A204.1 (cell line): ENCODE measurements around the gene PDXDC1.
"Not testable (repeated sequence)": the region's sequence is repeated elsewhere in the genome, so short reads cannot be mapped to it uniquely, and the experiment has no call there.

ENCODE experiments used
- FAIRE-seq: peaks from 2 replicates; lab custom pipeline; 2012; peaks lifted over from hg19 to GRCh38; lab: Jason Lieb, UNC

The PDXDC1 gene

DNA sequence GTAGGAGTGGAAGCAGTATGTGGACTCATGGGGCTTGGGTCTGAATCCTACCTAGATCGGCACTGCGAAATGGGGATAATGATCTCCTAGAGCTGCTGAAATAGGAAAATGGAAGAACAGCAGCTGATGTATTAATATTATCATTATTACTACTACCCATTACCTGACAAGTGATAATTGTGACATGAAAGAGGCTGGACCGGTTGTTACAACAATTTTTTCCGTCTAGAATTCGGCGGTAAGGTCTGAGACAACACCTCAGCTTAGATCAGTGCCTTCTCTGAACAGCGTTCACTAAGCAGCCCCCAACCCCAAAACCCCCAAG is 533 bp upstream of the PDXDC1 start:
- not testable (repeated sequence) for FAIRE-seq

- FAIRE-seq = not testable (repeated sequence)
These were observed 780 bp downstream of the PDXDC1 start for GRCh38 chr16:14975418-14976194.

DNA sequence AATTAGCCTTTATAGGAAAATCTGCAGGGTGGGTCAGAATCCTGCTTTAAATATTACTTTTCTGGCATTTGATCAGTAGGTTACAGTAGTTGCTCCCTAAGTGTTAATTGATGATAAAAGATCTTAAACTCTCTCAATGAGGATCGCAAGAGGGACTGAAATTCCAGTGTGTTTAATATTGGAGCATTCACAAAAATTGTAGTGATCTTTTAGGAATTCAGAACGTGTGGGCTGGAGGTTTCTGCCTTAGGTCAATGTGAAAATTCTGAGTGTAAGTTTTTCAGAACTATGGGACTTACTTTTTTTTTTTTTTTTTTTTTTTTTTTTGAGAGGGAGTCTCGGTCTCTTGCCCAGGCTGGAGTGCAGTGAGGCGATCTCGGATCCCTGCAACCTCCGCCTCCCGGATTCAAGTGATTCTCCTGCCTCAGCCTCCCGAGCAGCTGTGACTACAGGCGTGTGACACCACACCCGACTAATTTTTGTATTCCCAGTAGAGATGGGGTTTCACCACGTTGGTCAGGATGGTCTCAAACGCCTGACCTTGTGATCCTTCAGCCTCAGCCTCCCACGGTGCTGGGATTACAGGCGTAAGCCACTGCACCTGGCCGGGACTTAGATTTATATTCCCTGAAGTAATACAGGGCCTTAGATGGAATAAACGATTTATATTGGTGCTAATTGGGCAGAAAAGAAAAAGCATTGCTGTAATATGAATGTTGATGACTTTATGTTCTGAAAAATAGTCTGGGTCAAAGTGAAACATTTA is 2.3 kb downstream of the PDXDC1 start:
- not testable (repeated sequence) for FAIRE-seq

DNA sequence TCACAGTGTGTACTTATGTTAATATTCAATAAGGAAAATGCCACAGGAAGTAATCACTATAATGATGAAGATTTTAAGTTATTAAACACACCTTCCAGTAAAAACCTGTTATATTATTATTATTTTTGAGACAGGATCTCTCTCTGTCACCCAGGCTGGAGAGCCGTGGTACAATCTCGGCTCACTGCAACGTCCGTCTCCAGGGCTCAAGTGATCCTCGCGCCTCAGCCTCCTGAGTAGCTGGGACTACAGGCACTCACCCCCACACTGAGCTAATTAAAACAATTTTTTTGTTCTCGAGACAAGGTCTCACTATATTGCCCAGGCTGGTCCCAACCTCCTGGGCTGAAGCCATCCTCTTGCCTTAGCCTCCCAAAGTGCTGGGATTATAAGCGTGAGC is 3.5 kb downstream of the PDXDC1 start:
- not testable (repeated sequence) for FAIRE-seq

- FAIRE-seq = not testable (repeated sequence)
These were observed 4.1 kb downstream of the PDXDC1 start for GRCh38 chr16:14978908-14979307.

DNA sequence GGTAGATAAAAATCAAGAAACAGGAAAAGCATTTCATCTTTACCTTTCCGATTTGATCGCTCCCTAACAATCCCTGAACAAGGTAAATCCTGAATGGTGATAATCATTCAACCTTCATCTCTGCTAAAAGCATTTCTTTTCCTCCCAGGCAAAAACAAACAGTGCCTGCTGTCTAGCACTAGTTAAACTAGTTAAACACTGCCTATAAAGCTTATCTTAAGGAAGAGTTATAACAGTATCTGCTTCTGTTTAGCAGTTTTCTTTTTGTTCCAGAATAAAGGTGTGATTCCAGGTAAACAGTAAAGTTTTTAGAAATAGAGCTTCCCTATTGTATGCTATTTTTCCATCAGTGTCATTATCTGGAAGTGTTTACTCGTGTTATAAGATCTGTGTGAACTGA is 6.4 kb downstream of the PDXDC1 start:
- FAIRE-seq = not testable (repeated sequence)

DNA sequence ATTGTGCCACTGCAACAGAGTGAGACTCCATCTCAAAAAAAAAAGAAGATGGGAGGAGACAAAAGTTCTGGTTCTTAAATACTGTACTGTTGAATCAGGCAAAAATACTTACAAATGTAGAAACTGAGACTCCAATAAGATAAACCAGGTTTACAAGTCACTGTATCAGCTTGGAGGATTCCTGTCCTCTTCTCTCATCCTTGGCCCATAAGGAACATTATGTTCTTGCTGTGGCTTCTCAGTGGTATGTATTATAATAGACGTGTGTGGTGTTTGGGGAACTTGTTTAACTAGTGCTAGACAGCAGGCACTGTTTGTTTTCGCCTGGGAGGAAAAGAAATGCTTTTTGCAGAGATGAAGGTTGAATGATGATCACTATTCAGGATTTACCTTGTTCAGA is 7.7 kb downstream of the PDXDC1 start:
- FAIRE-seq = not testable (repeated sequence)

DNA sequence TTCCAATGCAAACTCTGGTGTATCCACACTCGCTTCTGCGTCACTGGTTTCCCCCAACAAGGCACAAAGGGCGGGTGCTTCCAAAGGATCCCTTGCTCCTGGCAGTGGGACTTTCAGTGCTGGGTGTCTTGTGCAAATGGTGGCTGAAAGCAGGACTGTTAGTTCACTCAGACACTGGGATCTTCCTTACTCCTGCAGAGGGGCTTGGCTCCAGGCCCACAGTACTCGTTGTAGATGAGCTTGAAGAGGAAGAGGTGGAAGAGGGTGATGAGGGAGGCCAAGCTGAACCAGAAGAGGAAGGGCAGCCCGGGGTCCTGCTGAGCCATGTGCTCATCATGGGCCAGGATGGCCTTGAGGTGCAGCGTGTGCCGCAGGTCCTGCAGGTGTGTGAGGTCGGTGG is 13.3 kb downstream of the PDXDC1 start:
- not testable (repeated sequence) for FAIRE-seq

- not testable (repeated sequence) for FAIRE-seq
These were observed 13.9 kb downstream of the PDXDC1 start for GRCh38 chr16:14988661-14989191.

GRCh38 chr16:14989291-14990281 is 14.8 kb downstream of the PDXDC1 start:
- FAIRE-seq = not testable (repeated sequence)

- not testable (repeated sequence) for FAIRE-seq
These were observed 18.7 kb downstream of the PDXDC1 start for GRCh38 chr16:14993277-14994151.

- FAIRE-seq = not testable (repeated sequence)
These were observed 21.9 kb downstream of the PDXDC1 start for GRCh38 chr16:14996702-14997101.

DNA sequence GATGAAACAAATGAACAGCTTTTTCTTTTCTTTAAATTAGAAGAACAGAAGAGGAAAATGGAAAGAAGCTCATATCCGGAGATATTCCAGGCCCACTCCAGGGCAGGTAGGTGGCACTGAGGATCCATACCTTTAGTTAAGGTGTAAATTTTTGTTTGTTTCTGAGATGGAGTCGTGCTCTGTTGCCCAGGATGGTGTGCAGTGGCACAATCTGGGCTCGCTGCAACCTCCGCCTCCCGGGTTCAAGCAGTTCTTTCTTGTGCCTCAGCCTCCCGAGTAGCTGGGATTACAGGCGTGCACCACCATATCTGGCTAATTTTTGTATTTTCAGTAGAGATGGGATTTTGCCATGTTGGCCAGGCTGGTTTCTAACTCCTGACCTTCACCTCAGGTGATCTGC is 23.5 kb downstream of the PDXDC1 start:
- not testable (repeated sequence) for FAIRE-seq

DNA sequence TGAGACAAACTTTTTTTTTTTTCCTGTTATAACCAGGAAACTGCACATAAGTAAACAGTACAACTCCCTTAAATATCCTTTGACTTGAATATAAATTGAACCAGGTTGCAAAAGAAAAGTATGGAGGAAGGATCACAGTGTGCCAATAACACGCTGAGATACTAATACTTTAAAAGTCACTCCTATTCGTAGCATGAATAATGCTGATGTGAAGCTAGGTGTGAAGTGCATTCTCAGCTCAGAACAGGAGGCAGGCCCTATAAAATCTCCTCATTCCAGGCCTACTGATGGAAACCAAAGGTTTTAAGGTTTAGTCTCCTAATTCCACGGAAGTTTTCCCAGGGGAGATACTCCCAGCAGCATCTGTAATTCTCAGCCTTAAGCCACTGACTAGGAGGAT is 25.0 kb downstream of the PDXDC1 start:
- not testable (repeated sequence) for FAIRE-seq

GRCh38 chr16:15002448-15002847 is 27.6 kb downstream of the PDXDC1 start:
- not testable (repeated sequence) for FAIRE-seq

DNA sequence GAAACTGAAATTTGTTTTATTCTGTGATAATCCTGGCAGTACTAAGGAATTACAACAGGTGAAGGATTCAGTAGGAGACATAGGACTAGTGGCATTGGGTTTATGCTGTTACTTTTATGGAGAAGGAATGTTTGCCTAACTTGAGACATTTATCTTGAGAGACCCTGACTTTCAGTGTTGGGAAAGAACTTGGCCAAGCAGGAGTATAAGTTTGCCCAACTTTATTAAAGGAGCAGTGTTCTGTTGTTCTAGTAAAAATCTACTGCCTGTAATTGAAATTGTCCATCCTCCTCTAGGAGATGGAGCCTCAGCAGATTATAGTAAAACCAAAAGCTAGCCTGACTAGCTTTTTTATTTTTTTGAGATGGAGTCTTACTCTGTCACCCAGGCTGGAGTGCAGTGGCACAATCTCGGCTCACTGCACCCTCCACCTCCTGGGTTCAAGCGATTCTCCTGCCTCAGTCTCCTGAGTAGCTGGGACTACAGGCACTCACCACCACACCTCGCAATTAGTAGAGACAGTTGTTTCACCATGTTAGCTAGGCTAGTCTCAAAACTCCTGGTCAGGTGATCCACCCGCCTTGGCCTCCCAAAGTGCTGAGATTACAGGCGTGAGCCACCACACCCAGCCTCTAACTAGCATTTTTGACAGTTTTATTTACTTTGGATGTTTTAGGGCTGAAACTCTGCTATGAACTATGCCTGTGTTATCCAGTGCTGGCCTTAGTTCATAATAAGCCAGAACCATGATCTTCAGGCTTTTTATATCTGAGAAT is 30.7 kb downstream of the PDXDC1 start:
- FAIRE-seq = not testable (repeated sequence)

DNA sequence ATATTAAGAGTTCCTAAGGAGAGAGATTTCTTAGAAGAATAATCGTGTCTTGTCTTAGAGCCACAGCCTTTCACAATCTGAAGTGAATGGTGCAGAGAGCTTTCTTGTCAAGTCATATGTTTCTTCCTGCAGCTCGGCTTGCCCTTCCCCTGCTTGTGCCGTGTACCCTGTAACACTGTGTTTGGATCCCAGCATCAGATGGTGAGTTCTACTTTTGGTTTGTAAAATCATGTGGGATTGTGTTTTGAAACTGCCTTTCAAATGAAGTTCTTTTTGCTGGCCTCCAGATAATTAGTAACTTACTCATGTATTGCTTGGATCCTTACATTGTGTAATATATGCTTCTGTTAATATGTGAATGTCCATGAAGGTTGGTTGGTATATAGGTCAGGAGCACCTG is 33.8 kb downstream of the PDXDC1 start:
- FAIRE-seq = not testable (repeated sequence)

GRCh38 chr16:15012941-15013340 is 38.1 kb downstream of the PDXDC1 start:
- FAIRE-seq = not testable (repeated sequence)

DNA sequence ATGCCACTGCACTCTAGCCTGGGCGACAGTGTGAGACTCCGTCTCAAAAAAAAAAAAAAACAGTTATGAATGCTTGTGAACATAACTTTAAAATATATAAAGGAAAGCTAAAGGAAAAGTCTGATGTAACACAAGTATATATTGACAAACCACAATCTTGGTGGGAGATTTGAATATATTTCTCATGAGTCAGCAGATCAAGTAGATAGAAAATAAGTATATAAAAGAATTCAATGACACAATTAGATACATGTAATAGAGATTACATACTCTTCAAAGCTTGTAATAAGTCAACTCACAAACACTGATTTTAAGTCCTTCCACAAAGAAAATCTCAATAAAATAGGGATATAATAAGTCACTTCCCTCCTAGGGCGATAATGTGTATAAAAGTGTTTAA is 40.8 kb downstream of the PDXDC1 start:
- FAIRE-seq = peak; percentile 35

- not testable (repeated sequence) for FAIRE-seq
These were observed 41.5 kb downstream of the PDXDC1 start for GRCh38 chr16:15016354-15016753.
